ENCODE measurements around the gene TSPAN18.

The TSPAN18 gene

GRCh38 chr11:44849922-44850321 lies 123.2 kb downstream of the TSPAN18 start:
- DNase-seq = no peak
- in situ Hi-C loops (cut with MboI; ENCODE audit: low pct_unique_long_range_greater_than_20kb, low sequenced_read_pairs) = no loop called here

DNA sequence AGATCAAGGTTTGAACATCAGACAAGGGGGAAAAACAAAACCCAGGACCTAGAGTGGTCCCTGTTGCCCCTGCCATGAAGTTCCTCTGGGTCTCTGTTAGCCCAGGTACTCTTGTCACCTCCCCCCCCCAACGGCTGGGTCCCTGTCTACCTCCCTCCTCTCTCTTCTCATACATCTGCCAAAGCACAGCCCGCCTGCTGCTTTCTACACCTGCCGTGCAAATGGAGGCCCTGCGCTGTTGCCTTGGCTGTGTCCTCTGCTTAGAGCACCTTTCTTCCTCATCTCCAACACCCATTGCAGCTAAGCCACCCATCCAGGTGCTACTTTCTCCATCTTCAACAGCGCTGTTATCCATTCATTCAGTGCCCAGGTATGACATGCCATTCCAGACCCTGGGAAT lies 124.7 kb downstream of the TSPAN18 start:
- in situ Hi-C loops (cut with MboI; ENCODE audit: low pct_unique_long_range_greater_than_20kb, low sequenced_read_pairs) = no loop called here

GRCh38 chr11:44852159-44852747 lies 125.5 kb downstream of the TSPAN18 start:
- DNase-seq = no peak
- in situ Hi-C loops (cut with MboI; ENCODE audit: low pct_unique_long_range_greater_than_20kb, low sequenced_read_pairs) = no loop called here

More for the DNA sequence above, 124.7 kb downstream of the TSPAN18 start:
- no peak for DNase-seq

- in situ Hi-C loops (cut with MboI; ENCODE audit: low pct_unique_long_range_greater_than_20kb, low sequenced_read_pairs) = no loop called here
- DNase-seq = no peak
Observed at GRCh38 chr11:44852952-44853351, 126.2 kb downstream of the TSPAN18 start.

DNA sequence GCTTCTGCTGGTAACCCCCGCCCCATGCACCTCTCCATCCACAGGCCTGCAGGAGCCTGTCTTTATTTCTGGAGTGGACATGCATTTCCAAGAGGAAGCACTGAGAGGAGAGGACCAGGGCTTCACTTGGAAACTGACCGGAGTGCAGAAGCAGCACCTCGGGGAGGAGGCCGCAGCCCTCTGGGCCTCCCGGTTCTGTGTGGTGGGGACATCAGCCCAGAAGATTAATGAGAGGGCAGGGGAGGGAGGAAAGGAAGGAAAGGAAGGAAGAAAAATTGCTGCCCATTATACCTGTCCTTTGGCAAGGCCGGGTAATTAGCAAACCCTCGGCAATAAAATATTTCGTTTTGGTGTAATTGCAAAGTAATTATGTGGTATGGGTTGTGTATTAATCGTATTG lies 126.9 kb downstream of the TSPAN18 start:
- in situ Hi-C loops (cut with MboI; ENCODE audit: low pct_unique_long_range_greater_than_20kb, low sequenced_read_pairs) = no loop called here

DNA sequence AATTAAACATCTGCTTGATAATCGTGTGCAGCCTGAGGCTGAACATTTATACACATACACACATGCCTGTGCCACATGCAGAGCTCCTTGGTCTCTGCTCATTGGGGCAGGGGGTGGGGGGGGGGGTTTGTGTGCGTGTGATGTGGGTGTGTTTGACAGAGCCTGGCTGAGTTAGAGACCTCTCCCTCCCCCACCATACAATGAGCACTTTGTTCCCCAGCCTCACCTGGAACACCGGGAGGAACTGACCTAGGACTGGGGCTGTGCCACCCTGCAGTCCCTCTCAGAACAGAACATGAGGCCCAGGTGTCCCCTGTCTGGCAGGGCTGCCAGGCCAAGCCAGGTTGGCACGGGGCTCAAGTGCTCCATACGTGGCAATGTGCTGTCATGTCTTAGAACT lies 127.3 kb downstream of the TSPAN18 start:
- in situ Hi-C loops (cut with MboI; ENCODE audit: low pct_unique_long_range_greater_than_20kb, low sequenced_read_pairs) = no loop called here
- no peak for DNase-seq

More for the DNA sequence above, 126.9 kb downstream of the TSPAN18 start:
- no peak for DNase-seq

GRCh38 chr11:44854741-44855492 lies 128.2 kb downstream of the TSPAN18 start:
- in situ Hi-C loops (cut with MboI; ENCODE audit: low pct_unique_long_range_greater_than_20kb, low sequenced_read_pairs) = no loop called here
- DNase-seq = no peak

GRCh38 chr11:44855493-44855849 lies 128.7 kb downstream of the TSPAN18 start:
- DNase-seq = no peak
- in situ Hi-C loops (cut with MboI; ENCODE audit: low pct_unique_long_range_greater_than_20kb, low sequenced_read_pairs) = no loop called here

- in situ Hi-C loops (cut with MboI; ENCODE audit: low pct_unique_long_range_greater_than_20kb, low sequenced_read_pairs) = no loop called here
- no peak for DNase-seq
Observed at GRCh38 chr11:44857490-44858090, 130.8 kb downstream of the TSPAN18 start.

DNA sequence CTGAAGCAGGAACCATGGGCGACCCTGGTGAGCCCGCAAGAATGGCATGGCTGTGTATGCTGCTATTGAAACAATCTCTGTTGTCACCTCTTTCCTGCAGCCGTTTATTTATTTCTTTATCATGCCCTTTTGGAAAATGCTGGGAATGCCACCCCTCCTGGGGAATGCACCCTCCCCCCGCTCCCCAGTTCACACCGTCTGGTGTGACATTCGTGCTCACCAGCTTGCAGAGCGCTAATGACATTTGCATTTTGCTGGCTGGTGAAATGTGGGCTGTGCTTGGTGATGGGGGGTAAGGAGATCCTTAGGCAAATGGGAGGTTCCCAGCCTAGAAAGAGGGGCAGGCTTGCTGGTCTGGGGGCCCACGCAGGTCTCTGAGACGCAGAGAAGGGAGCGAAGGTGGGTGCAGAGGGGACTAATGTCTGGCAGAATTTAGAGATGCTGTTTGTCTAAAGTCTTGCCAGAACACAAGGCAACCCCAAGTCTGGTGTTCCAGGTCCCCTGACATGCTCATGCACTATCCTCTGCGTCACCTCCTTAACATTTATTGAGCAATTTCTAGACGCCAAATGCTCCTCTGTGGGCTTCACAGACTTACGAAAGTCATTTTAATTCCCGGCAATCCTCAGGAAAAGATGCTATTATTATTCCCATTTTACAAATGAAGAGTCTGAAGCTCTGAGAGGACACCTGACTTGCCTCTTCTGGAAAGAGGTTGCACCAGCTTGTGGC lies 132.2 kb downstream of the TSPAN18 start:
- DNase-seq = no peak
- in situ Hi-C loops (cut with MboI; ENCODE audit: low pct_unique_long_range_greater_than_20kb, low sequenced_read_pairs) = no loop called here

- in situ Hi-C loops (cut with MboI; ENCODE audit: low pct_unique_long_range_greater_than_20kb, low sequenced_read_pairs) = no loop called here
- DNase-seq = no peak
Observed at GRCh38 chr11:44859528-44859925, 132.8 kb downstream of the TSPAN18 start.

- no peak for DNase-seq
- in situ Hi-C loops (cut with MboI; ENCODE audit: low pct_unique_long_range_greater_than_20kb, low sequenced_read_pairs) = no loop called here
Observed at GRCh38 chr11:44860346-44860745, 133.6 kb downstream of the TSPAN18 start.

DNA sequence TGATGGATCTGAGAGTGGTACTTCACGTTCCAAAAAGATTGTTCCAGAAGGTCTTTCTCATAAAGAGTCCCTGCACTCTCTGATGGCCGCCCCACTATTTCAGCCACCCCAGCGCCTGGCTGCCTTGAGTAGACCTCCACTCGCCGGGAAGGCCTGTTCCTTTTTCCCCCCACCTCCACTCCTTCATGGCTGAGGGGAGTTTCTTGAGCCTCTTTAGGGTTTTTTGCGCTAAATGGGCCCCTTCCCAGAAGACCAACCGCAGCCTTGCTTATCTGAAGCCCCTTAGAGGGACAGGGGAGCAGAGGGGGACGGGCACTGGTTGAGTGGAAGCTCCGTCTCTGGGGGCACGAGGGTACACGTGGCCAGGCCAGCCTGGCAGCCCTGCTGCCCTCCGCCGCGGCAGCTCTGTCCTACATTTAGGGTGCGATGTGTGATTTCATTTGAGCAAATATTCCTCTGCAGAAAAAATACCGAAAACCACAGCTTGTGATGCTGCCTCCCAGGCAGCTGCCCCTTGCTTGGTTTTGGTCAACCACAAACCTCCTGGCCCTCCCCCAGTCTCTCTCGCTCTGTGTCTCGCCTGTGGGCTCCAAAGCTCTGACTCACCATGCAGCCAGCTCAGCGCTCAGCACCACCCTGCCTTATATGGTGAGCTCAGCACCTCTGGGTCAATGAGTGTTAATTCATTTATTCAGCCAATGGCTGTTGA lies 135.2 kb downstream of the TSPAN18 start:
- in situ Hi-C loops (cut with MboI; ENCODE audit: low pct_unique_long_range_greater_than_20kb, low sequenced_read_pairs) = no loop called here

DNA sequence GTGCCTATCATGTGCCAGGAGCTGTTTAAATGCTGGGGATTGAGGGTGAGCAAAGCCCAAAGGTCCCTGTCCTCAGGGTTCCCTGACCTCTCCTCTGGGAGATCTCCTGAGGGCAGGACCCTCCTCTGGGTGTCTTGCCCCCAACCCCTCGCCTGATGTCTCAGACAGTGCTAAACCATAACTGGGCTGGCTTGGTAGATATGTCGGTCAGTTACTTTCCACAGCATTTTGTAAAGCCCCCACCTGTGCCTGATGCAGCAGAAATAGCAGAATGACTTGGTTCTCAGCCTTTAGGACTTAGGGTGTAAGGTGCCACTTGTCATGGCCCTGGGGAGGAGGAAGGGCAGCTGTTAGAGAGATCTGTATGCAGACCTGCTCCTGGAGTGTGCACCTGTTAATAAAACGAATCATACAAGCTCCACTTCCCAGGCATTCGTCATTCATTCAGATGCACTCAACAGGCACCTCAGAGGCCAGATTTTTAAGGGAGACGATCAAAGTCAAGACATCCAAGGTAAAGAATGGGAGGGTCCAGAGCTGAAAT lies 135.9 kb downstream of the TSPAN18 start:
- DNase-seq = no peak
- in situ Hi-C loops (cut with MboI; ENCODE audit: low pct_unique_long_range_greater_than_20kb, low sequenced_read_pairs) = no loop called here

More for the DNA sequence above, 135.2 kb downstream of the TSPAN18 start:
- peak; percentile 90 for DNase-seq

GRCh38 chr11:44863231-44863630 lies 136.5 kb downstream of the TSPAN18 start:
- in situ Hi-C loops (cut with MboI; ENCODE audit: low pct_unique_long_range_greater_than_20kb, low sequenced_read_pairs) = no loop called here
- no peak for DNase-seq

GRCh38 chr11:44865866-44866272 lies 139.1 kb downstream of the TSPAN18 start:
- in situ Hi-C loops (cut with MboI; ENCODE audit: low pct_unique_long_range_greater_than_20kb, low sequenced_read_pairs) = no loop called here
- DNase-seq = no peak

DNA sequence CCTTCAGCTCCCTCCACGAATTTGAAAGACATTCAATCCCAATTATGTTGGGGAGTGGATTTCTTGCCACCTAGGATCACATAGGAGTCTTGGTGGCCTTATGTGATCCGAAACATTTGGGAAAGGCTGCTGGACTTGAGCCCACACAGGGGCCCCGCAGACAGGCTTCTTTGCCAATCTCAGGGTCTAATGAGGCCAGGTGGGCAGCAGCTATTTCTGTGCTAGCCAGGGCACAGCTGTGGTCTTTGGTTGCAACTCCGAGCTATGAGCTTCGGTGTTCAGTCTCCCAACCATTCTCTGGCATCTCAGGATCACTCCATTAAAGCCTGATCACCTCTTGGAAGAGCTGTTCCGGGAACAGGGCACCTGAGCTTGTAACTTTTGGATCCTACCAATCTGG lies 139.5 kb downstream of the TSPAN18 start:
- DNase-seq = no peak
- in situ Hi-C loops (cut with MboI; ENCODE audit: low pct_unique_long_range_greater_than_20kb, low sequenced_read_pairs) = no loop called here

GRCh38 chr11:44868021-44868420 lies 141.3 kb downstream of the TSPAN18 start:
- in situ Hi-C loops (cut with MboI; ENCODE audit: low pct_unique_long_range_greater_than_20kb, low sequenced_read_pairs) = no loop called here
- DNase-seq = no peak
